Lower lobe of right lung (tissue), 2 donors: Measurements from ENCODE around the gene COX4I1. TPM values are rescaled to one million over a fixed set of nuclear protein-coding genes. Genes with fewer than 3 reads are reported as not detected.

ENCODE experiments used
- ATAC-seq, 2 donors: fragments of 200-7000 bp; cut with Tn5 transposase; one replicate each; pipeline ENCODE4 v1.9.1; 2020 to 2022; ENCODE audit warnings: mild to moderate bottlenecking in 2 of 2, moderate library complexity in 2 of 2
- DNase-seq: peaks from one replicate; pipeline ENCODE4 v3.0.0-alpha.2; 2020
- H3K27ac ChIP-seq: fragments of 200-600 bp; one replicate; pipeline ENCODE4 v1.8.0; 2022
- H3K27me3 ChIP-seq: fragments of 200-600 bp; one replicate; pipeline ENCODE4 v1.8.0; 2022; ENCODE audit warnings: low read depth
- H3K36me3 ChIP-seq: fragments of 200-600 bp; one replicate; pipeline ENCODE4 v1.8.0; 2022; ENCODE audit warnings: mild to moderate bottlenecking
- H3K4me1 ChIP-seq: fragments of 200-600 bp; one replicate; pipeline ENCODE4 v1.8.0; 2022
- H3K4me3 ChIP-seq: fragments of 200-600 bp; one replicate; pipeline ENCODE4 v1.8.0; 2022; ENCODE audit warnings: mild to moderate bottlenecking
- H3K9me3 ChIP-seq: fragments of 200-600 bp; one replicate; pipeline ENCODE4 v1.8.0; 2022
- CTCF ChIP-seq: fragments of 200-600 bp; IDR thresholded peaks from one replicate; pipeline ENCODE4 v1.8.0; 2022; ENCODE audit warnings: antibody characterized with exemption, mild to moderate bottlenecking
- intact Hi-C: fragments of 100-400 bp; cut with DNase I; formaldehyde crosslinking; loops from one replicate; pipeline ENCODE4 v1.11.0; 2022
- total RNA-seq: library from RNA; stranded (reverse); fragmentation: NEBNext Ultra II Directional; extraction: Animal tissue kit (Norgen Biotek cat#: 25700); gene quantifications from one replicate; pipeline ENCODE4 v1.2.1, GENCODE V29; 2021
- donor health status: DM: no; HTN: yes; CAD: no; lungs with severe emphysema.

COX4I1 gene
- total RNA-seq, 1 donor from 2014 or later = 391 TPM

DNA sequence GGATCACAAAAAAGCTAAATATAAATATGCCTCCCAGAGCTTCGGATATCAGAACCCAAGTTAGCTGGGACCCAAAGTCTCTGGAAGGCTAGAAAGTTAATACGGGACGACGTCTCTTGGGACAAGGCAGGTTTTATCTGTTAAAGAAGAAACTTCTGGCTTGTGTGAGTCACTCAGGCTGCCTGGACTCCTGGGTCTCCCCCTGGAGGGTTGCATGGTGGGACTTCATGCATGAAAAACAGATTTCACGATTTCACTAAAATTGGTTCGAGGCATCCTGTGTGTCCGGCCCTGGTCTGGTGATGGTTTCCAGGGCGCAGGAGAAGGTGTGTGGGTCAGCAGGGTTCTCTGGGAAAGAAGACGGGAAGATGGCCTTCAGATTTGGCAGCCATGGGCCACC, 47.0 kb downstream of the COX4I1 start:
- no peak for TF ChIP-seq CTCF
- ATAC-seq (no peak), DNase-seq (no peak)
- Histone ChIP-seq H3K4me1 (no peaks in the 10 kb centered on the region), H3K4me3 (no peak overlapping the region), H3K27ac (no peak overlapping the region), H3K27me3 (peaks cover 17% of the 10 kb centered on the region), H3K36me3 (no peaks in the 10 kb centered on the region), H3K9me3 (no peaks in the 10 kb centered on the region)
- intact Hi-C loops = no loop called here

GRCh38 chr16:85847036-85847435, 47.5 kb downstream of the COX4I1 start:
- TF ChIP-seq CTCF = no peak
- DNase-seq (no peak), ATAC-seq (no peak)
- no peaks in the 10 kb centered on the region for H3K36me3 ChIP-seq
- no peaks in the 10 kb centered on the region for H3K9me3 ChIP-seq
- H3K4me1 ChIP-seq = no peaks in the 10 kb centered on the region
- H3K4me3 ChIP-seq = no peak overlapping the region
- intact Hi-C loops = no loop called here
- H3K27ac ChIP-seq = no peak overlapping the region
- H3K27me3 ChIP-seq = peaks cover 17% of the 10 kb centered on the region

DNA sequence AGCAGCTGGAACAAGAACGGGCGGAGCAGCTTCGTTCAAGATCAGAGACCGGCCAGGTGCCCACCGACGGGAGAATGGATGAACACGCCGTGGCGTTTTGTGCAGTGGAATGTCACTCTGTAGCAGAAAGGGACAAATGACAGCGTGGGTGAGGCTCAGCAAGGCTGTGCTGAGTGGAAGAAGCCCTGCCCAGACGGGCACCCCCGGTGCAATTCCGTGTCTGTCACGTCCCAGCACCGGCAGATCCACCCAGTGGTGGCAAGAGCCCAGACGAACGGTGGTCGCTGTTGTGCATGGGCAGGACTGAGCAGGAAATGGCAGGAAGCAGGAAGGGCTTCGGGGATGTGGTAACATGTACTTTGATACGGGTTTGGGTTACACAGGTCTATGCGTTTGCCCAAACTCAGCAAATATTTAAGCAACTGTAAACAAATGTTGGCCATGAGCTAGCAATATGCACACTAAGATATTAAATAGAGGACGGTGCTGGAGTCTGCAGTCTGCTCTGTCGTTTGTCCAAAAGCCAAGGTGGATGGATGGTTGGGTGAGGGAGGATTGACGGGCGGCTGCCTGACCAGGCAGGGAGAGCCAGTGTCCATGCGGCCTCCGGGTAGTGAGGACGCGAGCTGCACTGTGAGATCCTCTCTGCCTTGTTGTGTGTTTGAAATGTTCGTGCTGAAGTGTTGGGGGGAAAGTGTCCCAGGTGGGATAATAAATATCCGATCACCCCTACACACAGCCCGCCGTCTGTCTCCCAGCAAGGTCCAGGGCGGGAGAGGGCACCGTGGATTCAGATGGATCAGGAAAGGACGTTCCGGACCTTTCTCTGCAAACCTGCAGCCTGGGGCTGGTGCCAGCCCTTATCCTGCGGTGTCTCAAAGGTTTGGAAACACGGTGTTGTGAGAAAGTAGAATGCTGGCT, 48.4 kb downstream of the COX4I1 start:
- Histone ChIP-seq H3K9me3 (no peaks in the 10 kb centered on the region), H3K27ac (no peak overlapping the region), H3K36me3 (no peaks in the 10 kb centered on the region), H3K4me1 (no peaks in the 10 kb centered on the region), H3K27me3 (peaks cover 17% of the 10 kb centered on the region), H3K4me3 (no peak overlapping the region)
- DNase-seq = no peak
- TF ChIP-seq CTCF = no peak
- ATAC-seq = no peak
- intact Hi-C loops = no loop called here

- Histone ChIP-seq H3K4me1 (no peaks in the 10 kb centered on the region), H3K27ac (no peak overlapping the region), H3K9me3 (no peaks in the 10 kb centered on the region), H3K36me3 (no peaks in the 10 kb centered on the region), H3K4me3 (no peak overlapping the region), H3K27me3 (peaks cover 17% of the 10 kb centered on the region)
- ATAC-seq (no peak), DNase-seq (no peak)
- intact Hi-C loops = no loop called here
- TF ChIP-seq CTCF = no peak
Measured at GRCh38 chr16:85848986-85849385, 49.5 kb downstream of the COX4I1 start.

DNA sequence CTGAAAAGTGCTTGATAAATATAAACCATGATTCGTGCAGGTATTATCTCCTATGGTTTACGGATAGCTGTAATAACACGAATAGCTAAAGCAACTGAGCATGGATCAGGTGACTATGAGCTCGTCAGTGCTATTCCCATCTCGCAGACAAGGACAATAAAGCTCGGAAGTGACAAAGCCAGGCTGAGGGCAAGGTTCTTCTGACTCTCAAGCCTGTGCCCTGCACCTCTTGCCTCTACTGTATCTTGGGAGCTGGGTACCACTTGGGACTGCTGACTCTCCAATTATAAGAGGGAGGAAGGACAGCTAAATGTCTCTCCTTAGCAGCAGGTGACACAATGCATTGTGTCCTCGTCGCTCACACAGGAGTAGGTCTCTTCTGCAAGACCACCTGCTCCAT, 49.9 kb downstream of the COX4I1 start:
- no peaks in the 10 kb centered on the region for H3K4me1 ChIP-seq
- DNase-seq = no peak
- H3K27me3 ChIP-seq = peaks cover 17% of the 10 kb centered on the region
- no peaks in the 10 kb centered on the region for H3K36me3 ChIP-seq
- no peak for TF ChIP-seq CTCF
- intact Hi-C loops = no loop called here
- H3K9me3 ChIP-seq = no peaks in the 10 kb centered on the region
- no peak overlapping the region for H3K27ac ChIP-seq
- no peak overlapping the region for H3K4me3 ChIP-seq
- ATAC-seq = no peak
